ENCODE measurements around the gene MXI1. TPM values are rescaled to one million over a fixed set of nuclear protein-coding genes. Genes with fewer than 3 reads are reported as not detected.

Gene MXI1
- total RNA-seq, 3 donors from 2014 or later, result 75.4 to 137 (median 79.5) TPM

DNA sequence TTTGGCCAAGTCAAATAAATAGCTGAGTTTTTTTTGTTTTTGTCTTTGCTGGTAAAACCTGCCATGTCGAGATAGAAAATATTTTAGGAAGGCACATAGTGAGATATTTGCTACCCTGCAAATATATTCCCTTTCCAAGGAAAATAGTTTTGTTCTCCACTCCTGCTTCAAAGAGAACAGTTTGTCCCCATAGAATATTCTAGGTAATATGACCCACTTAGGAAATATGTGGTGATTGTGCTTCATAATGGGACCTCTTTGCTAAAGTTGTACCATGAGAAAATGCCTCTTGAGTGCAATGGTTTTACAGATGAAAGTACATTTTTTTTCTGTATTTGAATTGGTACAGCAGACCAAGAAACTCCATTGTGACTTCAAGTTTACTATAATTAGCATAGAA, 55.8 kb downstream of the MXI1 start:
- intact Hi-C loops (cut with DNase I; ENCODE audit: low total_unique reads), result no loop called here
- TF ChIP-seq POLR2A (IDR thresholded peaks at IDR 0.05), result no peak
- TF ChIP-seq CTCF (IDR thresholded peaks at IDR 0.05), result no peak
- no peak for TF ChIP-seq POLR2AphosphoS5 (IDR thresholded peaks at IDR 0.05)
- no peak overlapping the region for H3K4me3 ChIP-seq
- no peaks in the 10 kb centered on the region for H3K36me3 ChIP-seq
- peak overlapping the region; percentile 9 to 54 for H3K27ac ChIP-seq
- H3K9me3 ChIP-seq, result no peaks in the 10 kb centered on the region
- H3K4me1 ChIP-seq, result peaks cover 0 to 2% of the 10 kb centered on the region in 2 donors
- DNase-seq (ENCODE audit: low spot score in 2 of 2), result no peak
- no peaks in the 10 kb centered on the region for H3K27me3 ChIP-seq

DNA sequence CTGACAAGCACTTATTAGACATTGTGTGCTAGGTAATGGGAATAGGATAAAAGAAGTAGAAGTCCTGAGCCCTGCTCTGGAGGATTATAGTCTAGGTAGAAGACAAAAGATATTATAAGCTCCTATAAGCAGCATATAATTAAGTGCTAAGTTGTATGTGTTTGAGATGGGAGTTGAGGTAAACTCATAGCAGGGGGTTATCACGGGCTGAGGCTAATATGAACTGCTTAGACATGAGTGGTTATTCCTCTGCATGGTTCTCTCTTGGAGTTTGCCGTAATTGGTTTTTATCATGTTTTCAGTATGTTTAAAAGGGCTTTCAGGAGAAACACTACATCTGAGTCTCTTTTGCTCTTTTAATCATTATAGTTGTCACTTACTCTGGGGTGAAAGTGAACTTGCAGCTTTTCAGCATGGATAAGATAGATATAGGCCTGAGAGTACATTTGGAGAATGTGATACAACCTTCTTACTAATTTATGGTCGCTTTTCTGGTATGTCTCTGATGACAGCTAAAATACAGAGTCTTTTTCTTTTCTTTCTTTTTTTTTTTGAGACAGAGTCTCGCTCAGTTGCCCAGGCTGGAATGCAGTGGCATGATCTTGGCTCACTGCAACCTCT, 58.3 kb downstream of the MXI1 start:
- Histone ChIP-seq H3K4me1 (peaks cover 0 to 22% of the 10 kb centered on the region in 2 donors), H3K36me3 (no peaks in the 10 kb centered on the region), H3K27ac (no peak overlapping the region), H3K27me3 (no peaks in the 10 kb centered on the region), H3K4me3 (no peak overlapping the region), H3K9me3 (no peaks in the 10 kb centered on the region)
- TF ChIP-seq POLR2A (IDR thresholded peaks at IDR 0.05) (no peak), POLR2AphosphoS5 (IDR thresholded peaks at IDR 0.05) (no peak), CTCF (IDR thresholded peaks at IDR 0.05) (no peak)
- no peak for DNase-seq (ENCODE audit: low spot score in 2 of 2)
- intact Hi-C loops (cut with DNase I; ENCODE audit: low total_unique reads), result no loop called here

DNA sequence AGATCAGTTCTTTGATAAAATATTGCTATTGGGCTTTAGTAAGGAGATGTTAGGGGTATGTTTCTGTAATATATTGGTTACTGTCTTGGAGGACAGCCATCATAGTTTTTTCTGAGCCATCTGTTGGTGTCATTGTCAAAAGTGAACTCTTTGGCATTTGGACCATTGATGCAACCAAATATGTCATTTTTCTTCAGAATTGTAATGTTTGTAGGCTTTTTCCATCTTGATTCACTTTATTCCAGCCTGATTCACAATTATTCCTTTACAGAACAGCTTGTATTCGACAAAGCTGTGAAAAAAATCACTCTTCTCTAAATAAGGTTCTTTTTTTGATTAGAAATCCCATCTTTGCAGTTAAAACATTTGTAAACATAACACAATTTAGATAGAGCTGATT, 59.9 kb downstream of the MXI1 start:
- Histone ChIP-seq H3K4me3 (no peak overlapping the region), H3K9me3 (no peaks in the 10 kb centered on the region), H3K4me1 (peaks cover 0 to 22% of the 10 kb centered on the region in 2 donors), H3K27ac (peak overlapping the region in 1 of 2 donors; percentile 71), H3K27me3 (no peaks in the 10 kb centered on the region), H3K36me3 (no peaks in the 10 kb centered on the region)
- intact Hi-C loops (cut with DNase I; ENCODE audit: low total_unique reads), result no loop called here
- DNase-seq (ENCODE audit: low spot score in 2 of 2), result no peak
- TF ChIP-seq CTCF (IDR thresholded peaks at IDR 0.05) (no peak), POLR2AphosphoS5 (IDR thresholded peaks at IDR 0.05) (no peak), POLR2A (IDR thresholded peaks at IDR 0.05) (no peak)

DNA sequence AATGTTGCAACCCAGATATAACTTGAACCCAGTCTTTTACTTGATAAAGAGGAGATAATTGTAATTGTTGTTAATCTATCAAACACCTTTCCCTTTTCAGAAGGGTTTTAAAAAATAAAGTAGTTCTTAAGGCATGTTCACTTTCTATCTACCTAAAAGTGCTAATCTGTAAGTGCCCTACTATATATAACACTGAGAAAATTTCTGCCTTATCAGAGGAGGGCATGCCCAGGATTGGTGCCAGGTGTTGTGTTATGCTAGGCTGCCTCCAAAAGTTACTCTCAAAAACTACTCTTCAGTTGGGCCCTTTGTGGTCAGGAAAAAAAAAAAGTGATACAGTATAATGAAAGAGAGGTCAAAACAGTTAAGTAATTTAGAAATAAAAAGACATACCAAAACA, 61.0 kb downstream of the MXI1 start:
- H3K36me3 ChIP-seq, result no peaks in the 10 kb centered on the region
- H3K9me3 ChIP-seq, result no peaks in the 10 kb centered on the region
- no peaks in the 10 kb centered on the region for H3K27me3 ChIP-seq
- DNase-seq (ENCODE audit: low spot score in 2 of 2), result no peak
- peaks cover 0 to 22% of the 10 kb centered on the region in 2 donors for H3K4me1 ChIP-seq
- TF ChIP-seq POLR2A (IDR thresholded peaks at IDR 0.05) (no peak), POLR2AphosphoS5 (IDR thresholded peaks at IDR 0.05) (no peak), CTCF (IDR thresholded peaks at IDR 0.05) (no peak)
- H3K4me3 ChIP-seq, result no peak overlapping the region
- intact Hi-C loops (cut with DNase I; ENCODE audit: low total_unique reads), result no loop called here
- peak overlapping the region in 1 of 2 donors; percentile 71 for H3K27ac ChIP-seq

GRCh38 chr10:110268971-110269370, 61.6 kb downstream of the MXI1 start:
- Histone ChIP-seq H3K36me3 (no peaks in the 10 kb centered on the region), H3K4me1 (peaks cover 0 to 22% of the 10 kb centered on the region in 2 donors), H3K9me3 (no peaks in the 10 kb centered on the region), H3K27ac (peak overlapping the region; percentile 71 to 81), H3K27me3 (no peaks in the 10 kb centered on the region), H3K4me3 (peak overlapping the region in 2 of 3 donors; percentile 6 to 56)
- TF ChIP-seq POLR2AphosphoS5 (IDR thresholded peaks at IDR 0.05) (no peak), CTCF (IDR thresholded peaks at IDR 0.05) (no peak), POLR2A (IDR thresholded peaks at IDR 0.05) (no peak)
- DNase-seq (ENCODE audit: low spot score in 2 of 2), result no peak
- intact Hi-C loops (cut with DNase I; ENCODE audit: low total_unique reads), result no loop called here
